AG20443 (cell line): Measurements from ENCODE around the gene SLC31A2.

Experiments
- DNase-seq: peaks from one replicate; pipeline ENCODE4 v3.0.0; 2012; ENCODE audit warnings: low spot score, mixed read lengths

The SLC31A2 gene

DNA sequence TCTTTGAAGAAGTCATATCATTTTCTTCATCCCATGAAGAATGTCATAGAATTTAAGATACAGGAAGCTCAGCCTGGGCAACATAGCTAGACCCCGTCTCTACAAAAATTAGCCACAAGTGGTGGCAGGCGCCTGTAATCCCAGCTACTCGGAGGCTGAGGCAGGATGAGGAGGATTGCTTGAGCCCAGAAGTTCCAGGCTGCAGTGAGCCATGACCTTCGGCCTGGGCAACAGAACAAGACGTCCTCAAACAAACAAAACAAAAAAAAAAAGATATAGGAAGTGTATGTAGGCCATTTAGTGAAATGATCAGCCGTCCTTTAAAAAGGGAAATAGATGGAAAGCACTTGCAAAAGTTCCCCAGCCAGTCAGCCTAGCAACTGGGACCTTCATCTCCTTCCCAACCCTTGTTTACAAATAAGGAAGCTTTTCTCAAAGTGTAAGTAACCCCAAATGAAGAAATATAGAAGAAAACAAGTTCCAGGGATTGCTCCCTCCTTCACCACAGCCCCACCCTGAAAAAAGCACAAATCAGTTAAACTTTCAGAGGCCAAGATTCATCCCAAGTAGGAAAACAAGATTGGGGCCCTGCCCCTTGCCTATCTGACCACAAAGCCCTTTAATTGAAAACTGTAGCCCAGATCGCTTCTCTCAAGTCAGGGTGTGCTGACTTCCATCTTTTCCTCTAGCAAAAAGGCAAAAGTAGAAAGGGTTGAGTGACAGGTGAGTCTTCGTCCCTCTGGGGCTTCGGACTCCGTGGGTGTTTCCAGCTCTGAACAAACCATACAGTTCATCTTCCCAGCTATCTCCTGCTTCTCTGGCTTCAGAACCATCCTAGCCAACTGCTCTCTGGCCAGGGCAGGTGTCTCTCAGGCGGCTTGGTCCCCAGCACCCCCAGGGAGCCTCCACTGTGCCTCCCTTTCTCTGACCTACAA, 1.2 kb downstream of the SLC31A2 start:
- no peak for DNase-seq

DNA sequence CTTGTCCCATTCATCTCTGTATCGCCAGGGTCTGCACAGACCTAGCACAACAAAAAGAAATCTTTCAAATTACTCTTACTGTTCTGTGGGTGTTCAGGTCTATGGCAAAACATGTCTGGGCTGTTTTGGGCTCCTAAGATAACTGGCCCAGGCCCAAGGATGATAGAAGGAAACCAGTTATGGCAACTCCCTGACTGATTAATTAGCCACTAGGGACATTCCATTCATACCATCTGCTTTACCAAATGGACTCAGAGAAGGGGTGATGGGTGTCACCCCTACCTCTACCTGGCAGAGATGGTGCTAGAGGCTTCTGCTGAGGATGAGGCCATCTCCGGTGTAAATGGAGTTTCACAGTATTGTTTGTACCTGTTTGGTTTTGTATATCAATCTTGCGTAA, 1.9 kb downstream of the SLC31A2 start:
- DNase-seq, result peak; percentile 28

DNA sequence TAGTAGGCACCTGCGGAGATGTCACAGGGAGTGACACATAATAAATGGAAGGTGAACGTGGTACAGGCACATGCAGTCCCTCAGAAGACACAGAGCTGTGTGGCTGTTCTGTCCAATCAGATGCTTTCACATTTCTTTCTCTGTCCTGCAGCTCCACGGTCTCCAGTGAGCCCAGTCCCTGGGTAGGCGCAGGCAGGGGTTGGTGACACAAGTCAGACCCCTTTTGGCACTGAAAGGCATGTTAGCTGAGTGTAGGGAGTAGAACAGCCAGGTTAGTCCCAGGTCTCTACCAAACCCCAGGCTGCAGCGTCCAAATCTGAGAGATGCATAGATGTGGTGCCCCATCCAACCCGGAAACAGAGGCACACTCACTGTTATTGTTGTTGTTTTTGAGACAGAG, 2.8 kb downstream of the SLC31A2 start:
- DNase-seq, result no peak

DNA sequence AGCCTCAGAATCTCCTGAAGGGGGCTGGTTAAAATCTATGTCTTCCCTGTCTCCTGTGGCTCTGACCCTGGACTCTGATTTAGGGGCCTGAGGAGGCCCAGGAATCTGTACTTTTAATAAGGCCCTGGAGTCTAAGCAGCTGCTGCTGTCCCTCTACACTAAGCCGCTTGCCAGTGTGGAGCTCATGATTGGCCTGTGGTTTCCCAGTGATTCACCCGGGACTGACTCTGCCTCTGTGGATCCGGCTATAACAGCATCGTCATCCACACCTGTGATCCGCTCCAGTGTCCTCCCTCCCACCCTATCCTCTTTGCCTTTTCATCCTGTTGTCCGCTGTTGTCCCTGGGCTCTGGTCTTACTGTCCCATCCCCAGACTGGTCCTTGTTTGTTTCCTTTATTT, 3.7 kb downstream of the SLC31A2 start:
- DNase-seq, result peak; percentile 85

DNA sequence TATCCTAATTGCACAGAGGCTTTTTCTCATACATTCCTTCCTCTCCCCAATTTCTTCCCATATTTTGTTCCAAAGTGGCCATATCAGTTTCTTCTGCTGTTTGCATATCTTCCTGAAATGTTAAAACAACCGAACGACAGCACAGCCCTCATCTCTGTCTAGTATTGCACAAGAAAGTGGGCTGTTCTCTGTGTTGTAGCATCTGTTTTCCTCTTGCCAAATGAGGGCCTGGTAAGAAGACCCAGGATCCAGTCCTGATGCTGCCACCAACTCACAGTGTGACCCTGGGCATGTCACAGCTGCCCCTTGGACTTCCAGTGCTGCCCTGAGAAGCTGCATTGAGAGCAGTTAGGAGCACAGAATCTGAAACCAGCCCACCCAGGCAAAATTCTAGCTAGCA, 4.1 kb downstream of the SLC31A2 start:
- peak; percentile 23 for DNase-seq

DNA sequence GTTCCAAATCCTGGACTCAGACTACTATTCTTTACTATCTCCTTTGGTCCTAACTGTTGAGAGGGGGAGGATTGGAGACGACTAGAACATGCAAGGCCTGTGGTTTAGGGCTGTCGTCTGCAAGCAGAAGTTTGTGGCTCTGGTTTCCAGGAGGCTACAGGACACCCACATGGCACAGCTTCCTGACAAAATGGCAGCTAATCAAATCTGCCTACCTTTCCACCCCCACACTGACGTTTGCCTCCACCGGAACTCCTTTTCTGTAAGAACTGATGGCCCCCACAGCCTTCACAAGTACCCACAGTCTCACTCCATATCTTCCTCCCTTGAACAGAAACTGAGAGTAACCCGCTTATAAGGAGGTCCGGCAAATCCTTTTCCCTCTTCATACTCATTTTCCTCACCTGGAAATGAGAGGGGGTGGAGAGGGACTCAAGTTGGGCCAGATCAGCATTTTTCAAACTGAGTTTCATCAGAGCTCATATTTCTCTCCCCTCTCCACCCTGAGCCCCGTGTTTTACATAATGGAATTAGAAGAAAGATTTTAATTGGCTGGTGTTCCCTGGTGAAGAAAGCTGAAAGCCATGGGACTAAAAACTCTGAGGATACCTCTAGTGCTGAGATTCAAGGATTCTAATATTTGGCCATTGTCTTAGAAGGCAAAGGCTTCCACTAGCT, 5.2 kb downstream of the SLC31A2 start:
- no peak for DNase-seq

DNA sequence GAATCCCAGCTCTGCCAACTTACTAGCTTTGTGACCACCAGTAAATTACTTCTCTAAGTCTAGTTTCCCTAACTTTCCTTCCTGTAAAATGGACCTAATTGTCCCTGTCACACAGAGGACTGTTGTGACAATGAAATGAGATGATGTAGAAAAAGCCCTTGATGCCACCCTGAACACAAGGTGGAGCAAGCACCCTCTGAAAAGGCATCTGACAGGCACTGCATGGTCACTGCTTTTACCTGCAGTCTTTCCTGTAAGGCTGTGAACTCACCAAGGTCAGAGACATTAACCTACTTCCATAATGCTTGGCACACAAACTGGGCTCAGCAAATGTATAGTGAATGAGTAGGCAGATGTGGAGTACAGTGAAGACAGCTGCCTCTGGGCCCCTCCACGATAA, 6.1 kb downstream of the SLC31A2 start:
- no peak for DNase-seq

DNA sequence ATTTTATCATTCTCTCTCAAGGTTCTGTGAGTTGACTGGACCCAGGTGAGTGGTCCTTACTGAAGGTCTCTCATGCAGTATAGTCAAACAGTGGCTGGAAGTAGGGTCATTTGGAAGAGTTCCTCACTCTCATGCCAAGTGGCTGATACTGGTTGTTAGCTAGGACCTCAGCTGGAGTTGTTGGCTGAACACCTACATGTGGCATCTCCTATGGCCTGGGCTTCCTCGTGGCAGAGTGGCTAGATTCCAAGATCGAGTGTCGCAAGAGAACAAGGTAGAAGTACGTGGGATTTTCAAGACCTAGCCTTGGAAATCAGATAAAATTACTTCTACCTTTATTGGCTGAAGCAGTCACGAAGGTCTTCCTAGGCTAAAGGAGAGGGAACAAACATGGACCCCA, 7.6 kb downstream of the SLC31A2 start:
- no peak for DNase-seq

DNA sequence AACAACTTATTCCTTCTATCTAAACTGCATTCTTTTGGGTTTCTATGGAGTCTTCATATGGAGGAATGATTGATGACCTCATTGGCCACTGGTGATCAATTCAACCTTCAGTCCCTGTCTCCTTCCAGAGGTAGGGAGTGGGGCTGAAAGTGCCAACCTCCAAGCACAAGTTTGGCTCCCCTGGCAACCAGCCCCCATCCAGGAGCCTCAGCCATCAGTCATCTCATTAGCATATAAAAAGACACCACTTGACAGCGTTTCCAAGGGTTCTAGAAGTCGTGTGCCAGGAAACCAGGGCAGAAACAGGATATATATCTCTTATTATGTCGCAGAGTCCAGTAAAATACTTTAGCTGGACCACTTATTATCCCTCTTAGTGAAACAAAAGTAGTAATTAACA, 9.8 kb downstream of the SLC31A2 start:
- DNase-seq, result no peak

DNA sequence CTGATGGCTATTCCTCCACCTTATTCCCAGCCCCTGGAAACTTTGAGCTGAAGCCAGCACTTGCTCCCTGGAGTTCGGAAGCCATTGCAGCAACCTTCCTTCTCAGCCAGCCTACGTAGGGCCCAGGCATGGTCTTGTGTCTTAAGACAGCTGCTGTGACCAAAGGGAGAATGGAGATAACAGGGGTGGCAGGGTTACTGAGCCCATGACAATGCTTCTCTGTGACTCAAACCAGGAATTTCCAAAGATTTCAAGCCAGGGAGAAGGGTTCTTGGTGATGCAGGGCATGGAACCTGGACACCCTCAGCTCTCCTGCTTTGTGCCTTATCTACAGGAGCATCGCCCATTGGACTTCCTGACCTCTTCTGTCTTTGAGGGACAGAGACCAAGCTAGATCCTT, 12.2 kb downstream of the SLC31A2 start:
- DNase-seq, result no peak

DNA sequence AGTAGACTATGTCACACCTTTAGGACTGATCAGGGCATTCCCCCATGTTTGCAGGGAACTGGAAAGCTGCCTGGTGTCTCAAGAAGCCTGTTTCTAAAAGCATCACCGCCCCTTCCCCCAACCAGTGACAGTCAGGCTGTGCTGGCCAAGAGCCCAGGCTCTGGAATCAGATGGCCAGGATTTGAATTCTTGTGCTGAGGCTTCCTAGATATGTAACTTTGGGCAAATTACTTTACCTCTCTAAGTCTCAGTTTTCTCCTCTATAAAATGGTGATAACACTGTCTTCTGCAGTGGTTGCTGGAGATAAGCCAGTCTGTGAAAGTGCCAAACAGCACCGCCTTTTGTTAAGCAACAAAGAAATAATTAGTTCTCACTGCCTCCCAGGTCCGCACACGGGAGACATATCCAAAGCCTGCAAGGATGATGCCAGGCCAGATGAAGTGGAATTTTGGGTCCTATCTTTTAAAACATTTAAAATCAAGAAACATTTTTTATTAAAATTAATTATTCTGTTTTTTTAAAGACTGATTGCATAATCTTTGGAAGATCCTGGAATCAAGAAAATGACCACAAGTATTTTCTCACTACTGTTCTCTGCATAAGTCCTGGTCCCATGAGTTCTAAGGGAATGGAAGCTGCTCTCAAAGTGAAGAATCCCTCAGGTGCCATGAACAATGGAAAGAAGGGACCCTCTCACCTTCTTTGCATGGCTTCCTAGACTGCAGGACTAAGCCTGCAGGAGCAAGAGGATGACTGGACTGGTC, 13.9 kb downstream of the SLC31A2 start:
- peak; percentile 77 for DNase-seq

DNA sequence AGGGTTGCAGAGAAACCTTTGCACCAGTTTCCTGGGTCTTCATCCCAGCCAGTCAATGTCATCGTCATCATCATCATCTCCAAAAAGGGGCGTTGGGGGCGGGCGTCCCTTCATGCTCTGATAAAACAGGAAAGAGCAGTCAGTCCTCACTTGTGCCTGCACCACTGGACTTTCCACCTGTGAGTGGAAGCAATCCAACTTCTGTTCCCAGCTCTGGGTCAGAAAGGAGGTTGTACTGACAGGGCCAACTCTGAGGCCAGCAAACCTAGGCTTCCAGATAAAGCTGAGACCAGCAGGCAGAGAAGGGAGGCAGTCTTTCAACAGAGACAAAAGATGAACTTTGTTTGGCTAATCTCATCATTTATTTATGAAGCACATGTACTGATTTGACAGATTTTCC, 15.2 kb downstream of the SLC31A2 start:
- DNase-seq, result no peak

DNA sequence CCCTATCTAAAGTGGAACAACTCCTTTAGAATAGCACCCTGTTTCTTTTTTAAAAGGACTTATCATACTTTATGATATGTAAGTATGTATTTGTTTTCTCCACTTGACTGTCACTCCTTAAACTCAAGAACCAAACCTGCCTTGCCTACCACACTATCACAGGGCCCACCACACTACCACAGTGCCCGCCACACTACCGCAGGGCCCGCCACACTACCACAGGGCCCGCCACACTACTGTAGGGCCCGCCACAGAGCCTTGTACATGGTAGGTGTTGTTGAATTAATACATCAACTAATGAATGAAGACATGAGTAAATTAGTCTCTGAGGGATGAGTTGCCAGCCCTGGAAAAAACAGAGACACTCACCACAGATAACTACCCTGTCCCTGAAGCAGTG, 18.0 kb downstream of the SLC31A2 start:
- no peak for DNase-seq

DNA sequence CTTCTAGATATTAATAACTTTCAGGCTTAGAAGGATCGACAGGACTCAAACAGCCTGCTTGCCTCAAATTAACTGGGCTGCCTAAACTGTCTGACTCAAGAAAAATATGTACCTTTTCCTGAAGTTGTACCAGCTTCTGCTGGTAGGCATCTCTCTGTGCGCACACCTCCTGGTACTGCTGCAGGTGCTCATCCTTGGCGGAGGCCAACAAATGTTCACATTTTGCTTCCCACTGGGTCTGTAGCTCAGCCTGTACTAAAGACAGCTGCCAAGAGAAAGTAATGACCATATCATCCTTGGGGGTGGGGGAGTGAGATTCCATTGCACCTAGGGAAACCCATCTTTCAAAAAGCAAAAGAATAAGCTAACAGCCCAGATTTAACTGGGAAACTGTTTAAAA, 22.5 kb downstream of the SLC31A2 start:
- no peak for DNase-seq

DNA sequence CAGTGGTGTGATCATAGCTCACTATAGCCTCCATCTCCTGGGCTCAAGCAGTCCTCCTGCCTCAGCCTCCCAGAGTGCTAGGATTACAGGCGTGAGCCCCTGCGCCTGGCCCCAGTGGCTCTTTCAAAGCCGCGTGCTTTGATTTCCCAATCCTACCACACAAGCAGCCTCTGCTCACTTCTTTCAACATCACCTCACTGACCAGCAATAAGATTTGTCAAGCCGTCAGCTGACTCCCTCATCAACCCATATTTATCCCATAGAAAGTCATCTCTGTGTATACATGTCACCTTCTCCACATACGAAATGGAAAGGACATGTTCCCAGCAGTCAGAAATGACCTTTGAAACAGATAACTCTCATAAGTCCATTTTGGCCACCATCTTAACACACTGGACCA, 26.0 kb downstream of the SLC31A2 start:
- no peak for DNase-seq

DNA sequence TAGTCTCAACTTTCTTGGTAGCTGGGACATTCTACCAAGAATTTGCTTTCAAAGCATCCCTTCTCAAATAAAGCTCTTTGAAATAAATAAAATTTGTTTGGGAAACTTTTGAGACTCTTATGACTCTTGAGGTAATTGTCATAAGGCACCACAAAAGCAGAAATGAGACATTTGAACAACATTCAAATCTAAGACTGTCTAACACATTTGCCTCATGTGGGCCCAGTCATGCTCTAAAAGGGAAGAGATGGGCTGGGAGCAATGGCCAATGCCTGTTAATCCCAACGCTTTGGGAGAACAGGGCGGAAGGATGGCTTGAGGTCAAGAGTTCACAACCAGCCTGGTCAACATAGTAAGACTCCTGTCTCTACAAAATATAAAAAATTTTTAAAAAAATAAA, 26.4 kb downstream of the SLC31A2 start:
- no peak for DNase-seq

DNA sequence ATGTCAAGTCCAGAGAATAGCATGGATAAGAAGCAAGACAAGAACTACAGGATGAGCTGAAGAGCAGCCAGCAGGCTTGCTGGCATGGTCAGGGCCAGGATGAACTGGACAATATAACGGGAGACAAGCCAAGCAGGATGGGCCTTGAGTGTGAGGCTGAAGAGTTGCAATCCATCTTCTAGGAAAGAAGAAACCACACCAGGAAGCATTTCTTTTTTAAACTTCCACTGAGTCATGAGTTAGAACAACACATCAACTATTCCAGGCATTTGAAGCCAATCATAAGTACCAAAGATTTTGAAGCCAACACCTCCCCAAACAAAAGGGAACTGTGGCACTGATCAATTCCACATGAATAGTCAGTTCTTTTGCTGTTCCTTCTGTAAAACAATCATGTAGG, 27.3 kb downstream of the SLC31A2 start:
- DNase-seq, result peak; percentile 64

DNA sequence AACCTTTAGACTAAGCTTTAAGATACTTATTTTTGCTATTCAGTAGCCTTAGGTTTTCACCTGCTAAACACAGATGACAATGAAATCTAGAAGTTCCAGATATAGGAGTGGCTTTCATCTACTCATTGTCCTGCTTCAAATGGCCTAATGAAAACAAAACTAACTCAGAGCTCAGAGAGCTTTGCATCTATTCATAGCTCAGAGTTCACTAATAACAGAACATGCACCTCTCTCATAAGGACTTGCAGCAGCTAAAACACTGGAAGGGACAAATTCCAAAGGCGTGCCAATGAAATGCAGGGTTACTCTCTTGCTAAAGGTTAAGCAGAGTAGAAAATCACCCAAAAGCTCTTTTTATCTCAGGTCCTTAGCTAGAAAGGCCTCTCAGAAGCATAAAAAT, 29.0 kb downstream of the SLC31A2 start:
- DNase-seq, result no peak

DNA sequence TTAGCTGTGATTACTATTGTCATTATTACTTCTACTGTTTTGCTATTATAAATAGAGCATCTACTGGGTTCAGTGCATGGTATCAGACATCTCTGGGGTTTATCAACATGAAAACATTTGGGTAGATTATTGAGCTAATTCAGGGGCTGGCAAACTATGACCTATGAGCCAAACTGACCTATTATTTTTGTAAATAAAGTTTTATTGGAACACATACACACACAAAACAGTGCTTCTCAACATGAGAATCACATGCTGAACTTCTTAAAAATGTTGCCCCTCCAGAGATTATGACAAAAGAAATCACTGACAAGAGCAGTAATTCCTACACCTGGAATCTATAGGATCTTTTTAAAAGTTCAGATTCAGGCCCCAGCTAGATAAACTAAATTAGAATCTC, 30.4 kb downstream of the SLC31A2 start:
- no peak for DNase-seq

DNA sequence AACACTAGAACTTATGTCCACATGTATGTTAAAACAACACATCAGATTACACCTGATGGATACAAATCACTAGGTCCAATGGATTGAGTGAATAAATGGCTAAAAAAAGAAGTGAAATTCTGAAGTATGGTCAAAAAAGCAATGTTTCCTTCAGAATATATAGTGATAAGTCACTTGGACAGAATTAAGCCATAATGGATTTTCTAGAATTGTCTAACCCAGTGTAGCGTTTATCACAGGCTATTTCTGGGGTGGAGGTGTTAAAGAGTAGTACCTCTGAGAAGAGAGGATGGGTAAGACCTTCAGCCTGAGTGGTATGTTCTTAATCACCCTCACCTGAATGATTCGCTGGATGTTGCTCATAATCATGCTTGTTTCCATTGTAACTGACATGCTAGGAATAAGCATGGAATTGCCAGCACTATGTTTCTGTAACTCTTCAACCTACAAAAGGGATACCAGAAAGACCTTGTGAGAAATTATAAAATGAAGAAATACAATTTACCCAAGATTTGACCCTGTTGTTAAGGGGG, 33.2 kb downstream of the SLC31A2 start:
- no peak for DNase-seq

DNA sequence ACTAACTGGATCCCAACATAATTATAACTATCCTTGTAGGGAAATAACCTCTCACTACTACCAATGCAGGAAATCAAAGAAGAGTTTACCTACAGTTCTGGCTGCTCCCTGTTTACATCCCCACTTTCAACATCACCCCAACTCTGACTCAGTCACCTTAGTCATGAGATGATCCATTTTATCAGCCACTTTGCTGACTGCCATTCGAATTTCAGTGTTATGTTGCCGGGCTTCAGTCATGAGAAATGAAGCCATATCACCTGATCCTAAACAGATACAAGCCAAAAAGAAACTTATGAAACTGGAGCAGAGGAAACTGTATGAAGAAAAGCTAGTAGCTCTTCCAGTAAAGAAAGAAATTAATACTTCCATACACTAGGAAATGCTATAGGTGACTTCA, 33.7 kb downstream of the SLC31A2 start:
- no peak for DNase-seq

DNA sequence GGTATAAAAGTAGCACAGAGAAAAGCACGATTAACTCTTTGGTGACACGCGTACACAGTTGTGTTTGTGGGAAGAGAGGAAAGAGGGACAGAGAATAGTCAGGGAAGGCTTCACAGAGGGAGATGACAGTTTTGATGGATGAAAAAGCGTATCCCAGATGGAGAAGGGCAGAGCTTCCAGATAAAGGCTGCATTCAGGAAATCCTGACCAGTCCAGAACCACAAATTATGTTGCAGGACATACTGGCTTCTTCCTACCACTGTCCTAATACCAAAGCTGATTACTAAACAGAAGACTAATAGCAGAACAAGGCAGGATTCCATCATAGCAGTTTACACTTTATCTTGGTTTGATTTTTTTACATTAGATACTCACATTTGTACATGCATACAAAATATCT, 34.5 kb downstream of the SLC31A2 start:
- DNase-seq, result no peak
